ENCODE results near the gene EEIG2.
"Not testable (repeated sequence)": the region's sequence is repeated elsewhere in the genome, so short reads cannot be mapped to it uniquely, and the experiment has no call there.

EEIG2 gene

GRCh38 chr1:108527135-108527534 lies 32.8 kb upstream of the EEIG2 start:
- no peak for TF ChIP-seq TAF1 (IDR thresholded peaks at IDR 0.05; ENCODE audit: low read depth, low read length)
- TF ChIP-seq POU2F2 (IDR thresholded peaks at IDR 0.05; ENCODE audit: low read depth, low read length) = no peak
- no peak for TF ChIP-seq PAX5 (IDR thresholded peaks at IDR 0.05; ENCODE audit: insufficient read depth, low read length, severe bottlenecking)
- DNase-seq (ENCODE audit: insufficient read length, low spot score) (no peak), FAIRE-seq (no peak)

DNA sequence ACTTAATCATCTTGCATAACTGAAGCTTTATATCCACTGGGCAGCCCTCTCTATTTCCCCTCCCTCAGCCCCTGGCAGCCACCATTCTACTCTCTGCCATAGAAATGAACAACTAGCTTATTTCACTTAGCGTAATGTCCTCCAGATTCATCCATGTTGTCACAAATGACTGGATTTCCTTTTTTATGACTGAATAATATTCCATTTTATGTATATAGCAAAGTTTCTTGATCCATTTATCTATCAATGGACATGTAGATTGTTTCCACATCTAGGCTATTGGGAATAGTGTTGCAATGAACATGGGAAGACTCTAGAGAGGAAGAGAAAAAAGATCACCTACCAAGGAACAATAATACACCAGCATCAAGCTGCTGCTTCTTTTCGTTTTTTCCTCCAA lies 32.1 kb upstream of the EEIG2 start:
- FAIRE-seq = no peak
- TF ChIP-seq POU2F2 (IDR thresholded peaks at IDR 0.05; ENCODE audit: low read depth, low read length) (no peak), TAF1 (IDR thresholded peaks at IDR 0.05; ENCODE audit: low read depth, low read length) (no peak), POLR2A (IDR thresholded peaks at IDR 0.05; ENCODE audit: low read depth, low read length) (no peak), POLR2AphosphoS5 (IDR thresholded peaks at IDR 0.05; ENCODE audit: low read depth, low read length) (no peak), PAX5 (IDR thresholded peaks at IDR 0.05; ENCODE audit: insufficient read depth, low read length, severe bottlenecking) (no peak), SPI1 (IDR thresholded peaks at IDR 0.05; ENCODE audit: low read depth, low read length) (no peak)
- no peak for DNase-seq (ENCODE audit: insufficient read length, low spot score)

DNA sequence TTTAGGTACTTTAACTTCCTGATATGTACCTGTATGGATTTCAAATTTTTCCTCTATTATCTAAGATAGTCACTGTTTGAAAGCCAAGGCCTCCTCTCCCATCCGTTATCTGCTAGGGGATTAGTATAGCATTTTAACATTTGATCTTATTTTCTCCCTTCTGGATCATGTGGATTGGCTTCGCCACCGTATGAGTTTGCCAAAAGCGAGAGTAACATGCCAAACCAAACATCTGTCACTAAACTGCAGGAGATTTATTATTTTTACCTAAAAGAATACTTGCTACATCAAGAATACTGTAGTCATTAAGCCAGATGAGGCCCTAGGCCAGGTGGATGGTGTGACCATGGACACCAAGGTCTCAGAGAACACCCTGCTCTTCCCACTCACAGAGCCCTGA lies 28.5 kb upstream of the EEIG2 start:
- DNase-seq (ENCODE audit: insufficient read length, low spot score) (no peak), FAIRE-seq (no peak)
- TF ChIP-seq POLR2A (IDR thresholded peaks at IDR 0.05; ENCODE audit: low read depth, low read length) (no peak), PAX5 (IDR thresholded peaks at IDR 0.05; ENCODE audit: insufficient read depth, low read length, severe bottlenecking) (no peak), SPI1 (IDR thresholded peaks at IDR 0.05; ENCODE audit: low read depth, low read length) (no peak), POLR2AphosphoS5 (IDR thresholded peaks at IDR 0.05; ENCODE audit: low read depth, low read length) (no peak), TAF1 (IDR thresholded peaks at IDR 0.05; ENCODE audit: low read depth, low read length) (no peak), POU2F2 (IDR thresholded peaks at IDR 0.05; ENCODE audit: low read depth, low read length) (no peak)

GRCh38 chr1:108532730-108533129 lies 27.2 kb upstream of the EEIG2 start:
- no peak for FAIRE-seq
- no peak for DNase-seq (ENCODE audit: insufficient read length, low spot score)
- no peak for TF ChIP-seq PAX5 (IDR thresholded peaks at IDR 0.05; ENCODE audit: insufficient read depth, low read length, severe bottlenecking)
- no peak for TF ChIP-seq POU2F2 (IDR thresholded peaks at IDR 0.05; ENCODE audit: low read depth, low read length)
- TF ChIP-seq POLR2A (IDR thresholded peaks at IDR 0.05; ENCODE audit: low read depth, low read length) = no peak
- no peak for TF ChIP-seq POLR2AphosphoS5 (IDR thresholded peaks at IDR 0.05; ENCODE audit: low read depth, low read length)
- no peak for TF ChIP-seq SPI1 (IDR thresholded peaks at IDR 0.05; ENCODE audit: low read depth, low read length)
- TF ChIP-seq TAF1 (IDR thresholded peaks at IDR 0.05; ENCODE audit: low read depth, low read length) = no peak

DNA sequence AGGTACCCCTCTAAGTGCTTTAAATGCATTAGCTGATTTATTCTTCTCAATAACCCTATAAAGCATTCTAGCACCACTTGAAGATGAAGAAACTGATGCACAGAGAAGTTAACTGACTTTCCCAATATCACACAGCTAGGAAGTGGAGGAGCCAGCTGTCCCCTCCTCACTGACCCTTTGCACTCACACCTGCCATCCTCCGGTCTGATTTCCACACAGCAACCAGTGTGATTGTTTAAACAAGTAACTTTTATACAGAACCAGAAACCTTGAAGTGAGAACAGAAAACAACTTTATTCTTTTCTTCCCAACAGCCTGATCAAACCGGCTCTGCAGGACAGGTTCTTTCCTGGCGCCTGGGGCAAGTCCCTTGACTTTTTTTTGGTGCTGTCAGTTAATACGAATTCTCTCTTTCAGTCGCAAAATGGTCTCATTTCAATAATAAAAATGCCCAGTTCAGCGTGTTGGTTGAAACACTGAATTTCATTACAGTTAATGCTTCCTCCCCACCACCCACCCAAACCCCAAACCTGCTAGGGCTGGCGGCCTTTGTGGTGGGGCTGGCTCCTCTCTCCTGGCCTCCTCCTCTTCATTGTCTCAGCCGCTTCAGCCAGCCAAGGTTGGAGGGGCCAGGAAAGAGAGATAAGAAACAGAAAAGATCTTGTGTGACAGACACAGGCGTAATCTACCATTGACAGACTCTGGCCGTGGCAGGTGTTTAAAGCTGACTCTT lies 26.4 kb upstream of the EEIG2 start:
- DNase-seq (ENCODE audit: insufficient read length, low spot score) = no peak
- FAIRE-seq = peak; percentile 77
- TF ChIP-seq POLR2A (IDR thresholded peaks at IDR 0.05; ENCODE audit: low read depth, low read length) = no peak

DNA sequence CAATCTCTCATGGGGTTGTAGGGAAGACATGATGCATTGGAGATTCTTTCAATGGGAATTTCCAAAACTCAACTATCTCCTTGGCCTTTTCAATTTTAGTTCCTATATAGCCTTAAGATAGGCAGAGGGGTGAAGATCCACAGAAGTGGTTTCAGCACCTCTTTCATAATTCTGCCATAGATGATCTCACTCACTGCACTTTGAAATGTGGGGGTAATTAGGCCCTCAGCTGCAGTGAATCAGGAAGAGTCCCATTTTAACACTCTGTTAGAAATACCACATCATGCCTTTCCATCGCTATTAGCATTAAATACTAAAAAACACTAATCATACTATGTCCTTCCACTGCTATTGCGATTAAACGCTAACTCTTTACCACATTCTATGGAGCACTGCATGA lies 25.1 kb upstream of the EEIG2 start:
- no peak for TF ChIP-seq PAX5 (IDR thresholded peaks at IDR 0.05; ENCODE audit: insufficient read depth, low read length, severe bottlenecking)
- DNase-seq (ENCODE audit: insufficient read length, low spot score) (no peak), FAIRE-seq (no peak)

DNA sequence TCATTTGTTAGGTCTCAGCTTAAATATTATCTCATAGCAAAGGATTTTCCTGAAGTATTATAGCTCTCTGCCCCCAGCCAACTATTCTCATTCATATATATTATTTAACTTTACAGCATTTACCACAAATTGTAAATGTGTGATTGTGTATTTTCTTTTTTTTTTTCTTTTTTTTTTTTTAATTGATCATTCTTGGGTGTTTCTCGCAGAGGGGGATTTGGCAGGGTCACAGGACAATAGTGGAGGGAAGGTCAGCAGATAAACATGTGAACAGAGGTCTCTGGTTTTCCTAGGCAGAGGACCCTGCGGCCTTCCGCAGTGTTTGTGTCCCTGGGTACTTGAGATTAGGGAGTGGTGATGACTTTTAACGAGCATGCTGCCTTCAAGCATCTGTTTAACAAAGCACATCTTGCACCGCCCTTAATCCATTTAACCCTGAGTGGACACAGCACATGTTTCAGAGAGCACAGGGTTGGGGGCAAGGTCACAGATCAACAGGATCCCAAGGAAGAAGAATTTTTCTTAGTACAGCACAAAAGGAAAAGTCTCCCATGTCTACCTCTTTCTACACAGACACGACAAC lies 24.5 kb upstream of the EEIG2 start:
- DNase-seq (ENCODE audit: insufficient read length, low spot score); FAIRE-seq: not testable (repeated sequence)

- not testable (repeated sequence) for DNase-seq (ENCODE audit: insufficient read length, low spot score); FAIRE-seq
Observed at GRCh38 chr1:108536021-108536420, 23.9 kb upstream of the EEIG2 start.

- not testable (repeated sequence) for DNase-seq (ENCODE audit: insufficient read length, low spot score)
Observed at GRCh38 chr1:108536791-108537190, 23.1 kb upstream of the EEIG2 start.

GRCh38 chr1:108537976-108538375 lies 21.9 kb upstream of the EEIG2 start:
- FAIRE-seq = no peak
- no peak for TF ChIP-seq PAX5 (IDR thresholded peaks at IDR 0.05; ENCODE audit: insufficient read depth, low read length, severe bottlenecking)
- no peak for TF ChIP-seq POU2F2 (IDR thresholded peaks at IDR 0.05; ENCODE audit: low read depth, low read length)
- TF ChIP-seq POLR2A (IDR thresholded peaks at IDR 0.05; ENCODE audit: low read depth, low read length) = no peak
- no peak for TF ChIP-seq TAF1 (IDR thresholded peaks at IDR 0.05; ENCODE audit: low read depth, low read length)
- no peak for TF ChIP-seq POLR2AphosphoS5 (IDR thresholded peaks at IDR 0.05; ENCODE audit: low read depth, low read length)
- no peak for DNase-seq (ENCODE audit: insufficient read length, low spot score)

More at GRCh38 chr1:108536791-108537190, 23.1 kb upstream of the EEIG2 start:
- FAIRE-seq = not testable (repeated sequence)

- TF ChIP-seq POLR2AphosphoS5 (IDR thresholded peaks at IDR 0.05; ENCODE audit: low read depth, low read length) (no peak), PAX5 (IDR thresholded peaks at IDR 0.05; ENCODE audit: insufficient read depth, low read length, severe bottlenecking) (no peak), POLR2A (IDR thresholded peaks at IDR 0.05; ENCODE audit: low read depth, low read length) (no peak), SPI1 (IDR thresholded peaks at IDR 0.05; ENCODE audit: low read depth, low read length) (no peak), POU2F2 (IDR thresholded peaks at IDR 0.05; ENCODE audit: low read depth, low read length) (no peak), TAF1 (IDR thresholded peaks at IDR 0.05; ENCODE audit: low read depth, low read length) (no peak)
- DNase-seq (ENCODE audit: insufficient read length, low spot score) = no peak
- FAIRE-seq = no peak
Observed at GRCh38 chr1:108540977-108541376, 18.9 kb upstream of the EEIG2 start.

Measured in GM12891 (cell line).